NOMO-1 treated with dmso at 0.1 percent for 144 hours (cell line): Measurements from ENCODE around the gene SNAI3.
"Not testable (repeated sequence)": the region's sequence is repeated elsewhere in the genome, so short reads cannot be mapped to it uniquely, and the experiment has no call there.

ENCODE experiments used
- DNase-seq: peaks from one replicate; lab custom pipeline; 2025; ENCODE audit not compliant: unreplicated experiment; lab: John Stamatoyannopoulos, UW

SNAI3 gene

DNA sequence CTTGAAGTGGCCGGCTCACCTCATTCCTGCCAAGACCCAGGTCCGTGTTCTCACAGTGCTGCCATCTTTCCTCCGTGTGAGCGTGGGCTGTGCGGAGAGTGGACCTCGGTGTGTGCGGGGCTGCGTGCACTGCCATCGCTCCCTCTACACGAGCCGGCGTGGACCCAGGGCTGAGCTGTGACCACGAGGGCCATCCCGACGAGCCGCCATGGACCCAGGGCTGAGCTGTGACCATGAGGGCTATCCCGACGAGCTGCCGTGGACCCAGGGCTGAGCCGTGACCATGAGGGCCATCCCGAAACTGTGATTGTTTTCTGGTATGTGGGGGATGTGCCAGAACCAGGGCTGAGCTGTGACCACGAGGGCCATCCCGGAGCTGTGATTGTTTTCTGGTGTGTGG, 14.5 kb downstream of the SNAI3 start:
- DNase-seq, result no peak

DNA sequence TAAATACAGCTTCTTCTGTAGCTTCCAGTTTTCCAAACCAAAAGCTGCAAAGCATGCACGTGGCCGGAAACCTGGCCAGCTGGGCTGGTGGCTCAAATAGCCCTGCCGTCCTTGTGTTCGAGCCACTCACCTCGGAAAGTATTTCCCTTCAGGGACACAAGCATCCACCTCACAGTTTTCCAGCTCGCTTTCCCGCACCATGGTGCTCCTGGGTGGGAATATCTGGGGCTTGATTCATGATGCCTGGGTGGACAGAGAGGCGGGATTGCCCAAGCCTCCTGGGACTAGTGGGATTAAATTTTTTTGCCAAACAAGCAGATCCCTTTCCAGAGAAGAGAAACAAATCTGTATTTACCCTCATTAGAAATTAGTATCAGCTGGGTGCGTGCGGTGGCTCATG, 16.3 kb downstream of the SNAI3 start:
- no peak for DNase-seq

DNA sequence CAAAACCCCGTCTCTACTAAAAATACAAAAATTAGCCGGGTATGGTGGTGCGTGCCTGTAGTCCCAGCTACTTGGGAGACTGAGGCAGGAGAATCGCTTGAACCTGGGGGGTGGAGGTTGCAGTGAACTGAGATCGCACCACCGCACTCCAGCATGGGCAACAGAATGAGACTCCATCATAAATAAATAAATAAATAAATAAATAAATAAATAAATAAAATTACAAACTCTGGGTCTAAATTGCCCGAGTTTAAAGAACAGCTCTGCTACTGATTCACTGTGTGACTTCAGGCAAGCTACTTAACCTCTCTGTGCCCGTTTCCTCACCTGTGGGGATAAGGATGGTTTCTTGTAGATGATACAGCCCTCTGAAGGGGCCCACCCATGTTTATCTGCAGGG, 16.8 kb downstream of the SNAI3 start:
- DNase-seq, result not testable (repeated sequence)

DNA sequence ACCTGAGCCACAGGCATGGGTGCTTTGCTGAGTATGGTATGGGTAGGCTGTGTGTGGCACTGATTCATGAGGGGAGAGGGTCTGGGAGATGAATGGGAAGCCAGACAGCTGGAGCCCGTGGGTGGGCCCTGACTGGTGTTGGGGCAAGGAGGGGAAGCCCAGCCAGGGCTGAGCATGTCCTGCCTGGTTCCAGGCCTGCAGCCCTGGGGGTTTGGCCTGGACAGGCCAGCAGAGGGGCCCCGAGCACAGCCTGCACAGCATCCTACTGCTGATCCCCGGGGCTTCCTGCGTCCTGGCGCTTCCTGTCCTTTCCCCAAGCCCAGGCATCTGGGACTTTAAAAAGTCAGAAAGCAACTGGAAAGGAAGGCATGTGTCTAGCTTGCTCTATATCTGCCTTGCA, 18.8 kb downstream of the SNAI3 start:
- no peak for DNase-seq

DNA sequence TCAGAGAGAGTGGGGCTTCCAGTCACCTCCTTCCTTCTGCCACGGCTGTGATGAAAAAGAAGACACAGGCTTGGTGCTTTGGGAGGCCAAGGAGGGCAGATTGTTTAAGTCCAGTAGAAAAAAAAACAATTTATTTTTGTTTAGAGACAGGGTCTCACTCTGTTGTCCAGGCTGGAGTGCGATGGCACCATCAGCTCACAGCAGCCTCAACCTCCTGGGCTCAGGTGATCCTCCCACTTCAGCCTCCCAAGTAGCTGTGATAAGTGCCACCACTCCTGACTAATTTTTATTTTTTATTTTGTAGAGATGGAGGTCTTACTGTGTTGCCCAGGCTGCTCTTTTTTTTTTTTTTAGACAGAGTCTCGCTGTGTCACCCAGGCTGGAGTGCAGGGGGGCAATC, 20.7 kb downstream of the SNAI3 start:
- no peak for DNase-seq

DNA sequence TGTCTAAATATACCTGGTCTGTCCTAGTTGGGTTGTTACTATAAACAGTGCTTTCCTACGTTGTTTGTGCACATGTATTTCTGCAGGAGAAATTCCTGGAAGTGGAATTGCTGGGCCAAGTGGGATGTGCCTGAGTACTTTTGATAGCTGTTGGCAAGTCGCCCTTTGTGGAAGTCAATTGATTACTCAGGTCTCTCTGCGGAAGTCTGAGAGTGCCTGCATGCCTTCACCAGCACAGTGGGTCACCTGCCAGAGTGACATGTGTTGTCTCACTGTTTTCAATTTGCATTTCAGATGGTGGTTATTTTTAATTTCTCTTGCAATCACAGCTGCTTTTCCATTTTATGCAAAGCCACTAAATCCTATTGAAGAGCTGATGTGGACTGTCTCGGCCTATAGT, 21.2 kb downstream of the SNAI3 start:
- no peak for DNase-seq

DNA sequence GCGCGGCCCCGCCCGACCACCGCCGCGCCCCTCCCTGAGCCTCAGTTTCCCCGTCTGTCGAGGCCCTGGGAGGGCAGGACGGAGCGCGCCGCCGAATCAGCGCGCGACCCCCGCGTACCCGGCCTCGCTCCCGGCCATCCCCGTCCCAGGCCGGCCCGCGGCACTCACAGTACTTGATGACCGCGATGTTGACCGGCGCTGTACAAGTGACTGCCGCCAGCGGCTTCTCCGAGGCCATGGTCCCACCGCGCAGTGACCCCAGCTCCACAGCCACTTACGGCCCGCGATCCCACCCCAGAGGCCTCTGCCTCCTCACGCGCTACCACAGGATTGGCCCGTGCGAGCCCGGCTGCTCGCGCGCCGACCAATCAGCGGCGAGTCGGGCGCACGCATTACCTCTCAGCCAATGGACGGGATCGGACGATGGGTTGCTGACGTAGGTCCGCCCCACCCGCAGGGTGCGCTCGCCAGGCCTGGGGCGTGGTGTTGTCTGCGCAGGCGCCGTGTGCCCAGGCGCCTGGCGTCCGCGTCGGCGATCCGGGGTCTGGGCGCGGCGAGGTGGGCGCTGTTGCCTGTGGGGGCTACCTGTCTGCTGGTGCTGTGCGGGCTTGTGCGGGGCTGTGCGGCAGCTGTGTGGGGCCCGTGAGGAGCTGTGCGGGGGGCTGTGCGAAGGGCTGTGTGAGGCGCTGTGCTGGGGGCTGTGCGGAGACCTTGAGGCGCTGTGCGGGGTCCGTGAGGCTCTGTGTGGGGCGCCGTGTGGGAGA, 23.3 kb downstream of the SNAI3 start, which contains the start of gene MVD:
Gene MVD (minus strand): TSS at position 249 of the 764 bp plus-strand sequence. CDS start 11 bp downstream, at position 238.
- peak; percentile 95 for DNase-seq

DNA sequence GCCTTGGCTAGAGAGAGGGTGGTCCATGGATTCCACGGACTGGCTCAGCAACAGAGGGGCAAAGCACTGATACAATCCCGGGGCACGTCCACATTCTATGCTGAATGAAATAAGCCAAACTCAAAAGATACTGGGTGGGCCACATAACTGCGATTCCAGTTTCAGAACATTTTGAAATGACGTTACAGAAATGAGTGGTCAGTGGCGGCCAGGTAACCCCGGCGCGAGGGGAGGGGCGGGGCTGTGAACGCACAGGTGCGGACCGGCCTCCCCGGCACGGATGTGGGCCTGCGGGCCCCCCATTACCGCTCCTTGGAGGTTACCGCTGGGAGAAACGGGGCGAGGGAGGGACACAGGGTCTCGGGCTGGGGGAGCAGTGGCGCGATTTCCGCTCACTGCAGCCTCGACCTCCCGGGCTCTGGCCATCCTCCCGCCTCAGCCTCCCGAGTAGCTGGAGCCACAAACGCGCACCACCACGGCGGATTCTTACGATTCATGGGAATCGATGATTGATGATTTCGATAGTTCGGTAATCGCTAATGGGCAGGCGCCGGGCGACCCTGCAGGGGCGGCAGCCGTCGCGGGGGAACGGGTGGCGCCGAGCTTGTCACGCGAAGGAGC, 24.0 kb downstream of the SNAI3 start:
- no peak for DNase-seq

DNA sequence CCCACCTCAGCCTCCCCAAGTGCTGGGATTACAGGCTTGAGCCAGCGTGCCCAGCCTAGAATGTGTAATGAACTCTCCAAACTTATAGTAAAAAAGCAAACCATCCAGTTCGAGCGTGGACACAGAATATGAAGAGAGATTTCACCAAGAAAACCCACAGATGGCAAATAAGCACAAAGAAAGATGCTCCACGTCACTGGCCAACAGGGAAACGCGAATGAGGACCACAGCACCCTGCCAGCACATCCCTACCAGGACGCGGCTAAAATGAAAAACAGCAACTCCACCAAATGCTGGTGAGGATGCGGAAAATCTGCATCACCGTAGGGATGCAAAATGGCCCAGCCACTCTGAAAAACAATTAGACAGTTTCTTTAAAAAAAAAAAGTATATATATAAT, 24.8 kb downstream of the SNAI3 start:
- no peak for DNase-seq

DNA sequence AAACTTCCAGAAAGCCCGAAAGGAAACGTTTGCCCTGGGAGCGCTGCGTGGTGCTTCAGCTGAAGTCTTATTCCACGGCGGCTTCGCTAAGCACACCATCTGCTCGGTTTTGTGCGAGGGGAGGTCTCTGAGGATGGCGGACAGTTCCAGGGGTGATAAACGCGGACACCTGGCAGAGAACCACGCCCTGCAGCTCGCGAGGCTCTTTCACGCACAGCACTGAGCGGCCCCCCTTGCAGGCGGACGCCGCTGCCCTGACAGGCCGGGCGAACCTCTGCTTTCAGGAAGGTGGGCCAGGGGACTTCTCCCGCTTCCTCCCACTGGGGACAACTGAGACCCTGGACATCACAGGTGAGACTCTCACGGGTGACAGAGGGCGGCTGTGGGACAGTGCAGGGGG, 27.1 kb downstream of the SNAI3 start:
- DNase-seq, result no peak

DNA sequence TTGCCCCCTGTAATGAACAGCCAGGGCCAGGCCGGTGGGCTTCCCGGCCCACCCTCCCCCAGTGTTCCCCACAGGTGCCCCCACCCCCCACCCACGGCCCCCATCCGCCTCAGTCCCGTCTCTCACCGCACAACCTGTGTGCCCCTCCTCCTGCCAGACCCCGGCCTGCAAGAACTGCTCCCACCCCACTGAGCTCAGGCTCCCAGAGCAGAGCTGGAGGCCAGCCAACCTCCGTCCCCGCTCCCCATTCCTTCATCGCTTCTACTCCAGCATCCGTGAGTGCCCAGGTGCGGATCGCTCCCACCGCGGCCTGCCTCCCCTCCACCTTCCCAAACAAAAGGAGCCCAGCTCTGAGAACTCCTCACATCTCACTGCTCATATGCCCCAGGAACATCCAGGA, 27.6 kb downstream of the SNAI3 start:
- DNase-seq, result no peak

DNA sequence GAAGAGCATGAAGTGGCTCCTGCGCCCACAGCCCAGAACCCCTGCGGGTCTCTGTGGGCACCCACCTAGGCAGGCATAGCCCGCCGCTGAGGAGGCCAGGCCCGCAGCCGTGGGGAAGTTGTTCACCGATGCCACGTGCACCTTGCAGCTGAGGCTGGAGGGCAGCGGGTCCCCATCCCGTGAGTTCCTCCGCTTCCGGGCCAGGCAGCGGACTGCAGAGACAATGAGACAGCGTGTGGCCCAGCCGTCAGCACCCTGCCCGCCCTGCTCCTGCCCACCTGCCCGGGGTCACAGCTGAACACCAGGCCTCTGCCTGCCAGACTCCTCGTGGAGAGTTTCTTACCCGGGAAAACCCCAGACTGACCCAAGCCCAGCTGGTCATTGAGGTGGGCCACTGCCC, 28.9 kb downstream of the SNAI3 start:
- no peak for DNase-seq

DNA sequence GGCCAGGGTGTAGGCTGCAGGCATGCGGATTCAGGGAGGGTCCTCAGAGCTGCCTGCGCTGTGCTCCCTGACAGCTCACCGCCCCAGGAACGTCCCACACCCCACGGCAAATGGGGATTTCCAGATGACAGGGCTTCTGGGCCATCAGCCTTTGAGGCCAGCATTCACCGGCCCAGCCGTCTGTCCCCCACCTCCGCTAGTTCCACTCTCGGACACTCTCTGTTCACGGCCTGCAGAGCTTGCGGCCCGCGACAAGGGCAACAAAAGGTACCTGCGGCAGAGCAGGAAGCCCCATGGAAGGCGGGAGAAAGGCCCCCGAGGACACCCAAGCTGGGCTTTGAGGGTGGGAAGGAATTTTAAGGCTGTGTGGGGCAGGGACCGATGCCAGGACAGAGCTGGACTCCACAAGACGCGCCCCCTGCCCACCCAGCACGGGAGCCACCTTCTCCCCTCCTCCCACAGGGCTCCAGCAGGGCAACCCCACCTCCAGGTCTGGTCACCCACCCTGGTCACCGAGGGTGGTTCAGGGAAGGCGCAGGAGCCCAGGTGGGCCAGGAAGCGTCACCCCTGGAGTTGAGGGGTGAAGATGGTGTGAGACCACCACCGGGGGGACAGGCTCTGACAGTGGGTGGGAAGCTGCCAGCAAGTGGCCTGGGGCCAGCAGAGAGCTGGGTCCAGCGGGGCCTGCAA, 29.9 kb downstream of the SNAI3 start:
- DNase-seq, result no peak

DNA sequence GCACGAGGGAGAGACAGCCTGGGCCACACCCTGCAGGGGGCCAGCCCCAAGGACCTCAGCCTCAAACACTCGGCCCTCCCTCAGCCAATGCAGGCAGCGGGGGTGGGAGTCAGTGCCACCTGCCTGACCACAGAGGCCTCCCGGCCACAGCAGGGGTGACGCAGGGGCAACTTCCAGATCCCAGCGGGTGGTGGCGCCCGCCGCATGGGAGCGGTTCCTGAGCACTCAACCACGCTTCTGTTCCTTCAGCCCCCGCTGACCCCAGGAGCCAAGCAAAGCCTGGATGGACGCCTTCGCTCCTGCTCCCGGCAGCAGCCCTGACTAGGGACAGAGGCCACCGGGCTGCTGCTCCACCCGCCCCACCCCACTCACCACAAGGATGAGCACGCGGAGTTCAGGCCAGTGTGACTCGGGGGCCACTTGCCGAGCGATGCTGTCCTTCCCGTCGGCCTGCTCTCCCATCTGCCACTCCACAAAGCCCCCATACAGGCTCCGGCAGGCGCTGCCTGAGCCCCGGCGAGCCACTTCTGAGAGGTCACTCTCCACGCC, 30.5 kb downstream of the SNAI3 start:
- DNase-seq, result no peak

DNA sequence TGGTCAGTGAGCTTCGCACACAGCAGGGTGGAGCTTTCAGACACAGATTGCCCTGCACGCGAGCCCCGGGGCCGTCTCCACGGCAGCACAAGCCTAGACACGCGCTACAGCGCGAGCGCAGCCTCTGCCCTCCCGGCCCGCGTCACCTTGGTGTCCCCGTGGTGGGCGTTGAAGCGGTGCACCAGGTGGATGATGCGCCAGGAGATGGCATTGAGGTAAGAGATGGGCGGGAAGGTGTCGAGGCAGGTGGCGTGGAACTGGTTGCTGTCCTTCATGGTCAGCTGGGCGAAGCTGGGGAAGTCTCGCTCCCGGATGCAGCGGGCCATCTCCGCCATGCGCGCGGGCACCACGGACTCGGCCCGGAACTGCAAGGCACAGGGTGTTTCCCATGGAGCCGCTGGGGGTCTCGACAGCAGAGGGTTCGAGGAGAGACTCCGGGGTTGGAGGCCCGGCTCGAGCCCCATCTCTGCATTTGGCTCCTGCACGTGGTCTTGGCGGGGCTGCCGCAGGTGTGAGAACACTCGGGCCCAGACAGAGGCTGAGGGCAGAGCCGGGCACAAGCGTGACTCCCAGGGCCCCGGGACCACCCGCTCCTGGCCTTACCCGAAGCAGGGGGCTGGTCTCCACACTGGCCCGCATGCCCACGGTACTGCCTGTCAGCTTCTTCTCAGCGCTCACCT, 31.1 kb downstream of the SNAI3 start:
- no peak for DNase-seq

DNA sequence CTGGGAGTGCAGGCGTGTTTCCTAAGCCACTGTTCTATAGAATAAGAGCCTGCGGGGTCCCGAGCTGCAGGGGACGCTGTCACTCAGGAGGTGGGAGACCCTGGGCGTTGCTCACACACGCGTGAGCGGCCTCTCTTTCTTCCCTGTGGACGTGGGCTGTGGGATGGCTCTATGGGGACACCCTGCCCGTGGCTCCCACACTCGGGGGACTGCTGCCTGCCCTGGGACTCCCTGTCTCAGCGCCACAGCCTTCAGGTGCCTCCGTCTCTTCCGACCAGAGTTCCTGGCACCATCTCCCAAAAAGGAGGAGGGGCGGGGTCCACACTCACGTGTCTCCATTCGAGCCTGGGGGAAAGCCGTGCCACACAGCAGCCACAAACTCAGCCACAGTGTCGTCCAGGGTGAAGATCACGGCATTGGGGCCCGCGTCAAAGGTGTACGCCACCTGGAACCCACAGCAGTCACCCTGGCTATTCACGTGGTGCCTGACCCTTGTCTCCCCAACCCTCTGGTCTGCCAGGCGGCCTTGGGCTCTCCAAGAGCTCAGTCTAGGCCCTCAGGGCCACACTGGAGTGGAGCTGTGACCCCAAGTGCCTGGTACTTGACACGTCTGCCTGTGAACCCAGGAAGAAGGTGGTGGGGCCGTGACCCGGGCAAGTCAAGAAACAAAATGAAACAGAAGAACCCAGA, 31.8 kb downstream of the SNAI3 start:
- DNase-seq, result no peak

DNA sequence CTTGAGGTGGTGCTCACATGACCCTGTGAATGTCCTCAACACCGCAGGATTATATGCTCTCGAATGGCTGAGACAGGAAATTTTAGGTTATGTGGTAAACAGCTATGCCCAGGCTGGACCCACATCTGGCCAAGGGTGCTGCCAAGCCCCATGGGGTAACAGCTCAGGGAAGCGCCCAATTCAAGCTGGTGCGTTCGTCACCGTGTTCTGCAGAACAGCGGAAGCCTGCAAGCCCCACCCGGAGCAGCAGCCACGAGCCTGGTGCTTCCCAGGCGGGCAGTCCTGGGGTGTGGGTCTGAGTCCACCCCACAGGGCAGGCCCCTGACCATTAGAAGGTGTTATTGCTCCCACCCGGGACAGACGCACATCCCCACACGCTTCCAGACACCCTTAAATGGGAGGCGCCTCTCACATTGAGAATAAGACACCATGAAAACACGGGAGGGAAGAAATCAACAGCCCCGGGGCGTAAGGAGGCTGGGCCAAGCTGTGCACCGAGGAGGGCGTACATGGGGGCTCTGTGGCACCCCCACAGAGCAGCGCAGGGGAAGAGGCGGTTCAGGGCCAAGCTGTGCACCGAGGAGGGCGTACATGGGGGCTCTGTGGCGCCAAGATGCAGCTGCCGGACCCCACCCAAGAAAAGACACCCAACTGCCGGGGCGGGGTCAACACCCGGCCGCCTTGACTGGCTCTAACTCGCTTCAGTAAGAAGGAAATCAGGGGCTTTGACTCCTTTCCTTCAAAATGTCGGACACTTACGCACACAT, 32.5 kb downstream of the SNAI3 start:
- DNase-seq, result no peak

DNA sequence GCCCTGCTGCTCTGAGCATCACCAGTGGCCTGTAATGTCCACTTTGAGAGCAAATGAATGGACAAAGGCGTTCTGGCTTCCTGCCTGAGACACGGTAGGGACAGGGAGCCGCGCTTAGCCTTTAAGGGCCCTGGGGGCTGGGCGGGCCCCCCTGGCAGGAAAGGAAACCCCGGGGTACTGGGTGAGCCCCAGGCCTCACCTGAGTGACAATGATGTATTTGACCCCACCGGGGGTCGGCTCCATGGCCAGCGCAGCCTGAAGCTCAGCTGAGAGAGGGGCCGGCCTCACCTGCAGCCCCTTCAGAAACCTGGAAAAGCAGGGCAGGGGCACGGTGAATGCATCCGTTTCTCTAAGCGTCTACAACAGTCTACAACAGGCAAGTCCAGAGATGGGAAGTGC, 33.2 kb downstream of the SNAI3 start:
- no peak for DNase-seq

DNA sequence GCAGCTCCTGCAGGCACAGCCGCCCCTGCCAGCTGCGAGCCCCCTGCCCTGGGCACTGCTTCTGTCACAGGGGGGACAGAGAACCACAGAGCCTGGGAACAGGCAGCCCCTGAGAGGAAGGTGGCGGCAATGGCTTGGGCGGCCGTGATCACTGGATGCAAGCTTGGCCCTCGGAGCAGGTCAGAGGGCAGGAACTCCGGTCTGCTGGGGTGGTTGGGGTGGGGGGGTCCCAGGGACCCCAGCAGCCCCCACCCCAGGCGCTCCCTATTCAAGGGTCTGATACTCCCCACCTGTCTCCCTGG, 33.6 kb downstream of the SNAI3 start:
- no peak for DNase-seq
